GM19468 (cell line): ENCODE measurements around the gene ZMIZ1.
"Not testable (repeated sequence)": the region's sequence is repeated elsewhere in the genome, so short reads cannot be mapped to it uniquely, and the experiment has no call there.

Source experiments
- ATAC-seq: cut with Tn5 transposase; IDR thresholded peaks from one replicate; pipeline ENCODE4 v1.9.1; 2021; ENCODE audit warnings: mild to moderate bottlenecking, moderate library complexity, moderate number of reproducible peaks; ENCODE audit not compliant: unreplicated experiment; ENCODE audit errors: extremely low read depth

ZMIZ1 gene

DNA sequence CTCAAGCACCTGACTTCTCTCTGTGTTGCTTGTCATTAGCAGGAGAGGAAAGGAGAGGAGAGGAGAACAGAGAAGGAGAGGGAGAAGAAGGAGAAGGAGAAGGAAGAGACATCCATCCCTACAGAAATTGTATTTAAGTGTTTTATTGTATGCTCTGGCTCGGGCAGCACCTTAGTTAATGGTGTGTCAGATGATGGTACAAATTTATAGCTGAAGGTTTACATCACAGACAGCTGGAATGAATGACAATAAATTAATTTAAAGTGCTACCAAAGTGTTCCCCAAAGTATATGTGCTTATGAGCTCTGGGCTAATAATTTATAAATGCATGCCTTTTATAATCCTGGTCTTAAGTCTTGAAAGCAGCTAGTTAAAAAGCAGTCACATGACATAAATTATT lies 38.1 kb upstream of the ZMIZ1 start:
- ATAC-seq: no peak

DNA sequence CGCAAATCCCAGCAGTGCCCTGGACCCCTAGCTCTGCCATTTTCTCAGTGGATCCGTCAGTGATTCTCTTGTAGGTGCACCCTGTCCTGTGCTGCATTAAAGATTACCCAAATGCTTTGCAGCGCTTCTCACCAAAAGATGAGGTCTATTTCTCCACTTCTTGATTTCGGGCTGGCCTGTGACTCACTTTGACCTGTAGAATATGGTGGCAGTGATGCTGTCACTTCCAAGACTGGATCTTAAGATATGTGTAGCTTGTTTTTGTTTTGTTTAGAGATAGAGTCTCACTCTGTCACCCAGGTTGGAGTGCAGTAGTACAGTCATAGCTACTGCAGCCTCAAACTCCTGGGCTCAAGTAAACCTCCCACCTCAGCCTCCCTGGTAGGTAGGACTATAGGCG lies 37.0 kb upstream of the ZMIZ1 start:
- no peak for ATAC-seq

DNA sequence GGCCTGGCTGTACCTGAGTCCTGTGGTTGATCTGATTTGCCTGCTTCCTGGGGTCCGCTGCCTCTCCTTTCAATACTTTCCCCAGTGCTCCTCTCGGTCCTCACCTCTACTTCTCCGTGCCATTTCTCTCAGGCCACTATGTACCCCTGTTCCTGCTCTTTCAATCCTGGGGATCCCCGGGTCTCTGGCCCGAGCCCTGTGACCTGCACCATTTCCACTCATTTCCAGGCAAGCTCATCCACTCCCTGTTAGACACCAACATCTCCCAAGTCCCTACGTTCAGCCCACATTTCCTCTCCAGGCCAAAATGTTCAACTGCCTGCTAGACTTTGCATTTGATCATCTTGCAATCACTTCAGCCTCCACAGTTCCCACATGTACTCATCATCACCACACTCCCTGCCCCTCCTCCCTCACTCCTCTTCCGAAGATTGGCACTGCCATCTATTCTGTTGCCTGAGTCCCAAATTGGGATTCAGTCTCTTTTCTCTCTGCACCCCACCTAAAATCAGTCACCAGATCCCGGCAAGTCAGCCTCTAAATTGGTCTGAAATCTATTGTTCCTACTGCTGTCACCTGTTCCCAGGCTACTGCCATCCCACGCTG lies 34.4 kb upstream of the ZMIZ1 start:
- no peak for ATAC-seq

DNA sequence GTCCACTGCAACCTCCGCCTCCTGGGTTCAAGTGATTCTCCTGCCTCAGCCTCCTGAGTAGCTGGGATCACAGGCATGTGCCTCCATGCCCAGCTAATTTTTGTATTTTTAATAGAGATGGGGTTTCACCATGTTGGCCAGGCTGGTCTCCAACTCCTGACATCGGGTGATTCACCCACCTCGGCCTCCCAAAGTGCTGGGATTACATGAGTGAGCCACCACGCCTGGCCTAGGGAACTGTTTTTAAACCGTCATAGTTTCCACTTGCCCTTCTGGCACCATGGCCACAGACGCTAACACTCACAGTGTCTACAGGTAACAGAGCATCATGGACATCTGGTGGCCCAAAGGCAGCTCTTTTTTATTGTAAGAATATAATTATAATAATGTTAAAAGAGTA lies 32.4 kb upstream of the ZMIZ1 start:
- ATAC-seq: not testable (repeated sequence)

DNA sequence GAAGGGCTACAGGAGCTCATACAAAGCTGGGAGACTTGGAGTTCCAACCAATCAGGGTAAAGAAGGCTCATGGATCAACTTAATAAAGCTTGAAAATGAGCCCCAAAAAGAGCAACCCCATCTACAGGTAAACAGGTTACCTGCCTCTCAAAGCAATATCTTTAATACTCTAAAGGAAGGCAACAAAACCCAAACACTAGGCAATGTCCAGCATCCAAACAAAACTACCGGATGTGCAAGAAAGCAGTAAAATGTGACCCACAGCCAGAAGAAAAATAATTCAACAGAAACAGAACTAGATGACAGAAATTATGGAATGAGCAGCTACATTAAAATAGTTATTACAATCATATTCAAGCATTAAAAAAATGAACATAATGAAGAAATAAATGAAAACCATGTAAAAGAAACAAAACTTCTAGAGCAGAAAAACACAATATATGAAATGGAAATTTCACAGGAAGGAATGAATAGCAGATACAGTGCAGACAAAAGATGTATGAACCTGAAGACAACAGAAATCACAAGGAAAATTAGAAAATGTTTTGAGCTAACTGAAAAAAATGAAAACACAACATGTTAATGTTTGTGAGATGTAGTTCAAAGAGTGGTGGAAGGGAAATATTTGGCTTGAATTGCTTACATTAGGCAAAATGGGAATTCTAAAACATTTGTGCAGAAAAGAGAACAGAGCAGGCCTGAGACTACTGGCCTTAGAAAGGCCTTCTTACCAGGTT lies 30.5 kb upstream of the ZMIZ1 start:
- no peak for ATAC-seq

DNA sequence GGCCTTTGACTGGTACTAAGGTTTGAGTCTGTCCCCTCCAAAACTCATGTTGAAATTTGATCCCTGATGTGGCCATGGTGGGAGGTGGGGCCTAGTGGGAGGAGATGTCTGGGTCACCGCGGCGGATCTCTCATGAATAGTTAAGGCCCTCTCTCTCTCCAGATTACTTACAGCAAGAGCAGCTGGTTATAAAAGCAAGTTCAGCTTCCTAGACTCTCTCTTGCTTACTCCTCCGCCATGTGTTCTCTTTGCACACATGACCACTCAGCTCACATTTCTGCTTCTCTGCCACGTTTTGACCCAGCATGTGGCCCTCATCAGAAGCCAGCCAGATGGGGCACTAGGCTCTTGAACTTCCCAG lies 29.9 kb upstream of the ZMIZ1 start:
- no peak for ATAC-seq

DNA sequence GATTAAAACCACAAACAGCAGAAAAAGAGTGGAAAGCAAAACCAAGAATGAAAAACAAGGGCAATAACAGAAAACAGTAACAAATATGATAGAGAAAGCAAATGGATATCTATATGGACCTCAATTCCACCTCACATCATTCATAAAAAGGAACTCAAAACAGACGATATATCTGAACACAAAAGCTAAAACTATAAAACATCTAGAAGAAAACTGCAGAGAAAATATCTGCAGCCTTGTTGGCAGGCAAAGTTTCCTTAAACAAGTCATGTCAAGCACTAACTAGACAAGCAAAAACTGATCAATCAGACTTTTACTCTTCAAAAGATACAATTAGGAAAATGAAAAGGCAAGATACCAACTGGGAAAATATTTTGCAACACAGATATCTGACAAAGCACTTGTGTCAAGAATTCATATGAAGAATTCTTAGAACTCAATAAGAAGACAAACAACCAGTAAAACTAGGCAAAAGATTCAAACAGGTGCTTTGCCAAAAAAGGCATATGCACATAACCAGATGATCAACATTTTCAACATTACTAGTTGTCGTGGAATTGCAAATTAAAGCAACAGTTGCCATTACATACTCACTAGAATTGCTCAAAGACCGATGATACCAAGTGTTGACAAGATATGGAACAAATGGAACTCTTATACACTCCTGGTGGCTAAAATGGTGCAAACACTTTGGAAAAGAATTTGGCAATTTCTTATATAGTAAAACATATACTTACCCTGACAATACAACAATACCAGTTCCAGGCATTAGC lies 25.9 kb upstream of the ZMIZ1 start:
- ATAC-seq: no peak

DNA sequence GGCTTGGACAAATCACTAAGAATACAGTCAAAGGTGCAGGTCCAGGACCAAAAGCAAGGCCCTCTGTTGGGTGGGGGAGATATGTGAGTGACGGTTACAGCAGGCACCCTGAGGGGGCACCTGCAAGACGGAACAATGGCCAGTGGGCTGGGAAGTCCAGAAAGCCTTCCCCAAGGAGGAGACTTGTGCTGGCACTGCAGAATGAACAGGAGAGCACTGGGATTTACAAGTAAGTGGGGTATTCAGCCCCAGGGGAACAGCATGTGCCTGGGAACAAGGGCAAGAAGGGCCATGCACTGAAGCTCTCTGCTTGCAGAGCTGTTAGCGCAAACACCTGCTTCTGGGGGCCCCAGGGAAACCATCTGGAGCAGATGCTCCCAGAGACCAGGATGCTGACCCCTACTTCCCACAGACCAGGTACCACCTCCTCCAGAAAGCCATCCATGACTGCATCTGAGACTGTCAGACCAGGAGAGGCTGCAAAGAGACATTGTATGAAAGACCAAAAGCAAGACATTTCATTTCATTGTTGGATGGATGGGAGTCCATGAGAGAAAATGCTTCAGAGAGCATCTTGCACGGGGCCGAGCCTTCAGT lies 24.6 kb upstream of the ZMIZ1 start:
- ATAC-seq: no peak

DNA sequence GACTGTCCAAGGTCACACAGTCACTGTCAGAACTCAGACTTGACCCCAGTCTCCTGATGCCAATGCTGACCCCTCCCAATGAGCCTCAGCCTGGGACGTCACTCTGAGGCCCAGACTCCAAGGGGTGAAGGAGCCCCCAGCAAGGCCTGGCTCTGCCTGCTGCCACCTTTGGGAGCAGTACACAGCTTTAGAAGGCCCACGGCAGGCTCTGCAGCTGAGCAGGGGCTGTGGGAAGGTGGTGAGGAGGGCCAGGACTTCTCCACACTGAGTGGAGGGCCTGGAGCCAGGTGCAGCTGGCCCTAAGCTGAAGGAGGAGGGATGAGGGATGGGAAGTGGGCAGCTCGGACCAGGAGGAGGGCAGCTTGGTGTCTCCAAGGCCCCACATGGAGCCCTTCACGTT lies 23.9 kb upstream of the ZMIZ1 start:
- no peak for ATAC-seq

DNA sequence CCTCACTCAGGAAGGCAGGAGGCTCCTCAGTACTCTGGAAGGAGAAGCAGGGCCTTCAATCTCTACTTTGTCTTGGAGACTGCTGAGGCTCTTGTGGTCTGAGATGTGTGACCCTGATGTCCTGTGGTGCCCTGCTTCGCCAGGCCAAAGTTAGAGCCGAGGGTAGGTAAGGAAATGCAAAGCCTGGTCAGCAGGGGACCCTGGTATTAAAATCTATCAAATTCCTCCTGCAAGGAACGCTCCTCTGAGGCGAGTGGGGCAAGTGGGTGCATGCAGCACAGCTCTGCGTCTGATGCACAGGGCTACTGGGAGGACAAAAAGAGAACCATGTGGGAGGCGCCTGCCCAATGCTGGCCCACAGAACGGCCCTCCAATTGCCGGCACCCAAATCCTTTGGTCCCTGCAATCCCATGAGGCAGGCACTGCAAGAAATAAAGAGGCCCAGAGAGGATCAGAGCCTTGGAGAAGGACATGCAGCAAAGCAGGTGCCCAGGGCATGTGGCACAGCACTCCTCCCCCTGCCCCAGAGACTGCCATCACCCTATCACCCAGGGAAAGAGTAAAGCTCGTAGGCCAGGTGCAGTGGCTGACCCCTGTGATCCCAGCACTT lies 23.1 kb upstream of the ZMIZ1 start:
- ATAC-seq: no peak

DNA sequence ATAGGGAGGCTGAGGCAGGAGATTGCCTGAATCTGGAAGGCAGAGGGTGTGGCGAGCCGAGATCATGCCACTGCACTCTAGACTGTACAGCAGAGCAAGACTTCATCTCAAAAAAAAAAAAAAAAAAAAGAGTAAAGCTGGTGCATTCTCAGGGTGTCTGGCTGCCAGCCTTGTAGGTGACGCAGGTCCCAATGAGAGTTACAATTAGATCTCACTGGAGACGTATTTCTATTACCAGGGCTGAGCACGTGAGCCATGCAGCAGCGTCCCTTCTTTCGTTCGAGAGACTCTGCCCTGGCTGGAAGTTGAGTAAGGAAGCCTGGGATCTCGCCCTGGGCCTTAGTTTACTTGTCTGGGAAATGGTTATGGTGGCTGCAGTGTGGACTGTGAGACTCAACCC lies 22.4 kb upstream of the ZMIZ1 start:
- no peak for ATAC-seq

DNA sequence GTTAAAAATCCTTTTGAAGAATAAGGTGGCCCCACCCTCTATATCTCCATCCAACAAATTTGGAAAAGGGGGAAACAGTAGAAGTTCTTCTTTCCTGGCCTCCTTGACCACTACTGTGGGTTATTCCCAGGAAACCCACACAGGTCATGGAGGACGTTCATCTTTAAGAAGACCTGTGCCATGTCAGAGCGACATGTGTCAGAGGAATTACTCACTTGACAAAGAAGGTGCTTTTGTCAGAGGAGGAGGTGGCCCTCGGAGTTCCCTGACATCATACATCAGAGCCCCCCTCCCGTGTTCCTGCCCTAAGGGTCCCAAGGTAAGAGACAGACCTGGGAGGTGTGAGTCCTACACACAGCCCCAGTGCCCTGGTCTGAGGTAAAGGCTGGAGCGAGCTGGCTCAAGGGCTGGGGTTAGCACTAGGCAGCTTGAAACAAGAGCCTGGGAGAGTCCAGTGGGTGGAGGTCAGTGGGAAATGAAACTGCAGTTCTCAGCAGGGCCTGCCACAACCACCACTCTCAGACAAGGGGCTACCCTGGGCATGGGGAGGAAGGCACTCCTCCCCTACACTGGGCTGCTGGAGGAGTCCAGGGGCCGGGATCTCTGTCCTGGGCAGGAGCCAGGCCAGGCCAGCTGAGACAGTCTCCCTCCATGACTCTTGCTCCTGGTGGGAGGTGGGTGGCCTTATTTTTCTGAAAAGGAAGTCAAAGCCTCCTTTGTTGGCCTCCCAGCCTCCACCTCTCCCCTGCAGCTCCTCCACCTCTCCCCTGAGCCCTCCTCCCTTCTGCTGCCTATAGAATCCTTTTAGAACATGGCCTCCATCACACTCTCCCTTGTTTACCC lies 21.8 kb upstream of the ZMIZ1 start:
- ATAC-seq: no peak

DNA sequence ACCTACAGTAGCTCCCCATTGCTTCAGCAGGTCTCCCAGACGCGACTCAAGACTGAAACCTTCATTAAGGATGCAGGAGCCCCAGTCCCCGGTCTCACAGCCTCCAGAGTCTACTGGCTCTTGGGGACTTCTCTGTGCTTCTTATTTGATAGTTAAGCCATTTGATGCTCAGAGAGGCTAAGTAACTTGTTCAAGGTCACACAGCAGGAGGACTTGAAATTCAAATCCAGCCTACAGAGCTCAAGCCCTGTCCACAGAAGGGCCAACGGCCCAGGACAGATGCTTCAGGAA lies 21.2 kb upstream of the ZMIZ1 start:
- no peak for ATAC-seq

DNA sequence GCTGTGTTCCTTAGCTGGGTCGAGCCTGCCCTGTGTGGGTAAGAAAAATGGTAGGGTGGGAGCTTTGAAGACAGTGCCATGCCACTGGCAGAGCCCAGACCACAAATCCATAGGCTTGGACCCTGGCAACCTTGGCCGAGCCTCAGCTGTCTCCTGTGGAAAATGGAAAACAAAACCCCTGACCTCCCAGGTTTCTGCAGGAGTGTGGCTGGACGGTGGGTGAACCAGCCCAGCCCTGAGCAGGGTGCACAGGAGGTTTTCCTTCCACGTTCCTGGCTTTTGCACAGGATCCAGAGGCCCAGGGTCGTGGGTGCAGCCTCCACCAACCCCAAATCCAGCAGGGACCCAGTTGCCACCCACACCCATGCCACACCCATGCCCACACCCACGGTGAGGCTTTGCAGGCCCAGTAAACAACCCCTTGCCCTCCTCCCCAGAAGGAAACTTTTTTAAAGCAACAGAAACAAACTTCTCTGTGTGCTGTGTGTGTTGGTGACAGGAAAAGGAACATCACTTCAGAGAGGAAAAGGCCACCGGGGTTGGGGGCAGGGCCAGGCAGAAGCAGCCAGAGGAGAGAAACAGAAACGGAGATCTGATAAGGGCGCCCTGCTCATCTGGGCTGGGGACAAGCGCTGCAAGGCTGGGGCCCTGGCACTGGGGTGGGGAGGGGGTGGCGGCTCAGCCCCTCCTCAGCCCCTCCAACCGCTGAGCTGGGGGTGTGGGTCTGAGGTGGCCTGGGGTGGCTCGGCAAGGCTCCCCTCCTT lies 20.7 kb upstream of the ZMIZ1 start:
- no peak for ATAC-seq

DNA sequence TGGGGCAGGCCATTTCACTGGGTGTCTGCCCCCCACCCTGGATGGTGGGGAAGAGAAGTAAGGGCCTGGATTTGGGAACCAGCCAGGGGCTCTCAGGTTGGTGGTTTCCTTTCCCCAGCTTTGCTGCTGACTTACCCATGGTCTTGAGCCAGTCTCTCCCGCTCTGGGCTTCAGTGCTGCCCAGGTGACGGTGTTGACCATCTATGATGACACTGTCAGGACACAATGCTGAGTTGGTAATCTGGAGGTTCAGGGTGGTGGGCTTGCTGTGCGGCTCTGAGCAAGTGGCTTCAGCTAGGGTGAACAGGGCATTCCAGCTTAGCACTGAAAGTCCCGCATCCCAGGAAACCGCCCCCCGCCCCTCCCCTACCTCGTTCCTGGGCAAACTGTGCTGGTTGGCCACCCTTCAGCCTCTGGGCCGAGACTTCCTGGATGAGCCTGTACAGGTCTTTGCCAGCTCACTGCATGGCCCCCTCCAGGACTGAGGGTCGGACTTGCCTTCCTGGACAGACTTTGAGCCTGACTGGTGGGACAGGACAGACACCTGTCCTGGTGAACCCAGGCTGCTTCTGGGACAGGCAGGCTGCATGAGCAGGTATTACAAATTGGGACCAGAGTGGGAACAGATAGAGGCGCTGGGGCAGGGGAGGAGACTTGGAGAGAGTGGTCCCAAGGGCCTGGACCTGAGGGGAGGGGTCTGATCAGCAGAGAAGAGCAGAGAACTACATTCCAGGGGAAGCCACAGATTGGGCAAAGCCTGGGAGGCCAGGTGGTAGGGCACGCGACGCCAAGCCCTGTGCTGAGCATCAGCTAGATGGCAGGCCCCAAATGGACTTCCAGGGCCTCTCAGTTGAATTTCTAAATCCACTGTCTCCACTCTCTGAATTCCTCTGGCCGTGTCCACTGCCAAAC lies 19.9 kb upstream of the ZMIZ1 start:
- no peak for ATAC-seq

DNA sequence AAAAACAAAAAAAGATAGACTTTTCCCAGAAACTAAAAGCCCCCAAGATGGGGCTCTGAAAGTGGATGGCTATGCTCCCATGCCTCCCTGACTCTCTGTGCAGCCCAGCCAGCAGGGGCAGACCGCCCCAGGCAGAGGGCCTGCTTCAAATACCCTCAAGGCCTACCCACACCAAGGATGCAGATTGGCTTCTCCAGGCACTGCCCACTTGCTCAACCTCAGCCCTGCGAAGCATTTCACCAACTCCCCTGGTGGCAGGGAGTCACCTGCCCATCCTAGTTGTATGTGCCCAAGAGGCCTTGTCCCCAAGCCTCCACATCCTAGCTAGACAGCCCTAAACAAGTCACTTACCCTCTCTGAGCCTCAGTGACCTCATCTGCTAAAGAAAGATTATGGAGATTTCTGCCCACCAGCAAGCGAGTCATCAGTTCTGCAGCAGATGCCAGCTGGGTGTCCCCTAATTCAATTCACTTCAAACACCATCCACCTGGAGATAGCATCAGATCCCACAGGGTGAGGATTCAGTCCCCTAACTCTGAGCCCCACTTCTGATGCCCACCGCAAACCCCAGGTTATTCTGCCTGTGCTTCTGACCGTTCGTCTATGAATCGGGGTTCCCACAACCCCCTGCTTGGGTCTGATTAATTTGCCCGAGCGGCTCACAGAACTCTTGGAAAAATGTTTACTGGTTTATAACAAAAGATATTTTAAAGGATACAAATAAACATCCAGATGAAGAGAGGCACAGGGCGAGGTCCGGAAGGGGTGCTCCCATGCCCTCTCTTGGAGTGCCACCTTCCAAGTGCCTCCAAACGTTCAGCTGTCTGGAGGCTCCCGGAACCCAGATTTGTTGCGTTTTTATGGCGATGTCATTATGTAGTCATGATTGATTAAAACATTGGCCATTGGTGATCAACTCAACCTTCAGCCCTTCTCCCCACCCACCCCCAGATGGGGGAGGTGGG lies 18.6 kb upstream of the ZMIZ1 start:
- ATAC-seq: no peak

DNA sequence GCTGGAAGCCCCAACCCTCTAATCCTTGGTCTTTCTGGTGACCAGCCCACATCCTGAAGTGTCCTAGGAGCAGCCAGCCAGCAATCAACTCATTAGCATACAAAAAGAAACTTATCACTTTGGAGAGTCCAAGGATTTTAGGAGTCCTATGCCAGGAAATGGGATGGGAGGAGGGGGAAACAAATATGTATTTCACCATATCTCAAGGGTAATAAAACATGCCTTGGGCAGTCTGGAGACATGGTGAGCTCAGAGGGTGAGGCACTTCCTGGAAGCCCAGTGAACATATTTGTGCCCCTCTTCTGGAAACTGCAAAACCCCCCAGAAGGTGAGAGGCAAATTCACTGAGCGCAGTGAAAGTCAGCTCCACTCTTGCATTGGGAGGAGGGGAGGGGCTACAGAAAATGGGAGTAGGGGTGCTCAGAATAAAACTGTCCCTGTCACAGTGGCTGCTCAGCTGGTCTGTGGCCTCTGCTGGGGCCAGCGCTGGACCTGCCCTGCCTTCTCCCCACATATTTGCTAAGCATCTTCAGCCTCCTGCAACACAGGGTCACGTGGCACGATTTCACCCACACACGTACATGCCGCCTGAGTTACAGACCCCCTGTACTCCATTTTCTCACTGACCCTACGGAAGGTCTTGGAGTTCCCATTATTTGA lies 17.7 kb upstream of the ZMIZ1 start:
- no peak for ATAC-seq
